Thymus (tissue), 11 donors: Measurements from ENCODE around the gene PIANP. TPM values are rescaled to one million over a fixed set of nuclear protein-coding genes. Genes with fewer than 3 reads are reported as not detected.
"Not testable (repeated sequence)": the region's sequence is repeated elsewhere in the genome, so short reads cannot be mapped to it uniquely, and the experiment has no call there.

ENCODE experiments used
- DNase-seq, 9 donors: peaks; one replicate each; pipeline ENCODE4 v3.0.0-alpha.2; 2013; ENCODE audit warnings: low spot score in 9 of 9, low read depth in 6 of 9, missing footprints in 1 of 9
- H3K27ac ChIP-seq, 2 donors: one replicate each; pipeline ENCODE4 v1.5.1; 2013; ENCODE audit warnings: control low read depth in 1 of 2, low read depth in 1 of 2, low read length in 1 of 2, mild to moderate bottlenecking in 1 of 2, moderate library complexity in 1 of 2
- H3K27me3 ChIP-seq, 2 donors: one replicate each; pipeline ENCODE4 v1.5.1; 2013; ENCODE audit warnings: low read length in 1 of 2; ENCODE audit not compliant: control insufficient read depth in 2 of 2, insufficient read depth in 1 of 2
- H3K36me3 ChIP-seq, 2 donors: one replicate each; pipeline ENCODE4 v1.5.1; 2013; ENCODE audit warnings: low read length in 1 of 2, mild to moderate bottlenecking in 1 of 2, moderate library complexity in 1 of 2; ENCODE audit not compliant: control insufficient read depth in 2 of 2, insufficient read depth in 2 of 2
- H3K4me1 ChIP-seq, 2 donors: one replicate each; pipeline ENCODE4 v1.5.1; 2013; ENCODE audit warnings: low read length in 2 of 2; ENCODE audit not compliant: control insufficient read depth in 2 of 2, insufficient read depth in 2 of 2
- H3K4me3 ChIP-seq, 2 donors: one replicate each; pipeline ENCODE4 v1.5.1; 2013; ENCODE audit warnings: low read length in 2 of 2, control low read depth in 1 of 2, mild to moderate bottlenecking in 1 of 2
- H3K9me3 ChIP-seq, 2 donors: one replicate each; pipeline ENCODE4 v1.5.1; 2013; ENCODE audit warnings: low read length in 1 of 2, mild to moderate bottlenecking in 1 of 2; ENCODE audit not compliant: control insufficient read depth in 2 of 2, insufficient read depth in 1 of 2
- WGBS: extraction: QIAGEN DNeasy Blood & Tissue Kit; methylation state at CpG from one replicate; pipeline ENCODE4 v1.1.7; 2013; 5-methylcytosine and 5-hydroxymethylcytosine counted together
- polyA plus RNA-seq: library from polyadenylated mRNA; stranded (reverse); fragments of 200-250 nt; gene quantifications from one replicate; pipeline ENCODE4 v1.2.3, GENCODE V29; 2013
- total RNA-seq: library from RNA; stranded (reverse); fragments of 120-200 nt; gene quantifications from one replicate; pipeline ENCODE4 v1.2.4, GENCODE V29; 2013
- donor health status: healthy.

PIANP gene
- total and polyA plus RNA-seq, 2 donors = 0.09 to 0.23 TPM

DNA sequence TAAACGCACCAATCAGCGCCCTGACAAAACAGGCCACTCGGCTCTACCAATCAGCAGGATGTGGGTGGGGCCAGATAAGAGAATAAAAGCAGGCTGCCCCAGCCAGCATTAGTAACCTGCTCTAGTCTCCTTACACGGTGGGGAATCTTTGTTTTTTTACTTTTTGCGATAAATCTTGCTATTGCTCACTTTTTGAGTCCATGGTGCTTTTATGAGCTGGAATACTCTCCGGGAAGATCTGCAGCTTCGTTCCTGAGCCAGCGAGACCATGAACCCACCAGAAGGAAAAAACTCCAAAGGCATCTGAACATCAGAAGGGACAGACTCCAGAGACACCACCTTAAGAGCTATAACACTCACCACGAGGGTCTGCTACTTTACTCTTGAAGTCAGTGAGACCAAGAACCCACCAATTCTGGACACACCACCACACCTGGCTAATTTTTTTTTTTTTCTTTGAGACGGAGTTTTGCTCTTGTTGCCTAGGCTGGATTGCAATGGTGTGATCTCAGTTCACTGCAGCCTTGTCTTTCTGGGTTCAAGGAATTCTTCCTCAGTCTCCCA is 16.3 kb upstream of the PIANP start:
- WGBS = 92% methylated on average over 8 of the region's 10 CpGs

DNA sequence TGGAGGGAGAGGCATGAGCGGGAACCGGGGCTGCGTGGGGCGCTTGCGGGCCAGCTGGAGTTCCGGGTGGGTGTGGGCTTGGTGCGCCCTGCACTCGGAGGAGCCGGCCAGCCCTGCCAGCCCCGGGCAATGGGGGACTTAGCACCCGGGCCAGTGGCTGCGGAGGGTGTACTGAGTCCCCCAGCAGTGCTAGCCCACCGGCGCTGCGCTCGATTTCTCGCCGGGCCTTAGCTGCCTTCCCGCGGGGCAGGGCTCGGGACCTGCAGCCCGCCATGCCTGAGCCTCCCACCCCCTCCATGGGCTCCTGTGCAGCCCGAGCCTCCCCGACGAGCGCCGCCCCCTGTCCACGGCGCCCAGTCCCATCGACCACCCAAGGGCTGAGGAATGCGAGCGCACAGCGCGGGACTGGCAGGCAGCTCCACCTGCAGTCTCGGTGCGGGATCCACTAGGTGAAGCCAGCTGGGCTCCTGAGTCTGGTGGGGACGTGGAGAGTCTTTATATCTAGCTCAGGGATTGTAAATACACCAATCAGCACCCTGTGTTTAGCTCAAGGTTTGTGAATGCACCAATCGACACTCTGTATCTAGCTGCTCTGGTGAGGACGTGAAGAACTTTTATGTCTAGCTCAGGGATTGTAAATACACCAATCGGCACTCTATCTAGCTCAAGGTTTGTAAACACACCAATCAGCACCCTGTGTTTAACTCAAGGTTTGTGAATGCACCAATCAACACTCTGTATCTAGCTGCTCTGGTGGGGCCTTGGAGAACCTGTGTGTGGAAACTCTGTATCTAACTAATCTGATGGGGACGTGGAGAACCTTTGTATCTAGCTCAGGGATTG is 15.6 kb upstream of the PIANP start:
- not testable (repeated sequence) for DNase-seq, H3K27me3 ChIP-seq, H3K4me1 ChIP-seq, H3K36me3 ChIP-seq, H3K4me3 ChIP-seq, H3K9me3 ChIP-seq, H3K27ac ChIP-seq
- 90% methylated on average over 25 of the region's 41 CpGs for WGBS

More for the DNA sequence above, 16.3 kb upstream of the PIANP start:
- Histone ChIP-seq H3K9me3 (no peaks in the 10 kb centered on the region), H3K27ac (no peak overlapping the region), H3K4me3 (no peak overlapping the region), H3K4me1 (no peaks in the 10 kb centered on the region), H3K36me3 (no peaks in the 10 kb centered on the region), H3K27me3 (peaks cover 0 to 2% of the 10 kb centered on the region in 2 donors)
- DNase-seq = no peak

DNA sequence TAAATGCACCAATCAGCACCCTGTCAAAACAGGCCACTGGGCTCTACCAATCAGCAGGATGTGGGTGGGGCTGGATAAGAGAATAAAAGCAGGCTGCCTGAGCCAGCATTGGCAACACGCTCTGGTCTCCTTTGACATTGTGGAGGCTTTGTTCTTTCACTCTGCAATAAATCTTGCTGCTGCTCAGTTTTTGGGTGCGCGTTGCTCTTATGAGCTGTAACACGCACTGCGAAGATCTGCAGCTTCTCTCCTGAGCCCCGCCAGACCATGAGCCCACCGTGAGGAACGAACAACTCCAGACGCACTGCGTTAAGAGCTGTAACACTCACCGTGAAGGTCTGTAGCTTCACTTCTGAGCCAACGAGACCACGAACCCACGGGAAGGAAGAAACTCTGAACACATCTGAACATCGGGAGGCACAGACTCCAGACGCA is 8.4 kb upstream of the PIANP start:
- no peak overlapping the region for H3K4me3 ChIP-seq
- H3K27me3 ChIP-seq = peaks cover 4 to 15% of the 10 kb centered on the region in 2 donors
- peaks cover 0 to 4% of the 10 kb centered on the region in 2 donors for H3K9me3 ChIP-seq
- 58% methylated on average over 16 of the region's 16 CpGs for WGBS
- peak in 1 of 9 donors; percentile 24 for DNase-seq
- no peaks in the 10 kb centered on the region for H3K36me3 ChIP-seq
- peak overlapping the region in 1 of 2 donors; percentile 18 for H3K27ac ChIP-seq
- no peaks in the 10 kb centered on the region for H3K4me1 ChIP-seq

DNA sequence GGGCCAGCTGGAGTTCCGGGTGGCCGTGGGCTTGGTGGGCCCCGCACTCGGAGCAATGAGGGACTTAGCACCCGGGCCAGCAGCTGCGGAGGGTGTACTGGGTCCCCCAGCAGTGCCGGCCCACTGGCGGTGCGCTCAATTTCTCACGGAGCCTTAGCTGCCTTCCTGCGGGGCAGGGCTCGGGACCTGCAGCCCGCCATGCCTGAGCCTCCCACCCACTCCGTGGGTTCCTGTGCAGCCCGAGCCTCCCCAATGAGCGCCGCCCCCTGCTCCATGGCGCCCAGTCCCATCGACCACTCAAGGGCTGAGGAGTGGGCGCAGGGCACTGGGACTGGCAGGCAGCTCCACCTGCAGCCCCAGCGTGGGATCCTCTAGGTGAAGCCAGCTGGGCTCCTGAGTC is 7.7 kb upstream of the PIANP start:
- not testable (repeated sequence) for H3K36me3 ChIP-seq, H3K27ac ChIP-seq, H3K4me1 ChIP-seq, H3K9me3 ChIP-seq, DNase-seq, H3K4me3 ChIP-seq
- 96% methylated on average over 21 of the region's 21 CpGs for WGBS
- peaks cover 5 to 22% of the 10 kb centered on the region in 2 donors for H3K27me3 ChIP-seq

DNA sequence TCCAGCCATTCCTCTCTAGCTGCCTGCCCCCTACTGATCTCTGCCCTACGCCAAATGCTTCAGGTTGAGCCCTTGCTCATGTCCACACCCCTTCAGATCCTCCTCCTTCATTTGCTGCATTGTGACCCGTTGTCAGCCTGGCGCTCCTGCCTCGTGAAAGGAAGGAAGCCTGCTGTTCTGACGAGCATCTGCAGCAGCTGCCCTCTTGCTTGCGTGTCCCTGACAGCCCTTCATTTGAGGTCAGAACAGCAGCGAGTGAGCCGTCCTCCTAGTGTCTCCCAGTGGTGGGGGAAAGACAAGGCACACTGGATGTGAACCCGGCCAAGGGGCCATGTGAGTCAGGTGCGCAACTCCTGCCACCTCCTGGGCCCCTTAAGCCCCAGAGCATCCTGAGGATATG is 3.0 kb upstream of the PIANP start:
- Histone ChIP-seq H3K27me3 (peaks cover 47 to 65% of the 10 kb centered on the region in 2 donors), H3K27ac (no peak overlapping the region), H3K4me3 (no peak overlapping the region), H3K9me3 (peaks cover 0 to 10% of the 10 kb centered on the region in 2 donors), H3K36me3 (no peaks in the 10 kb centered on the region), H3K4me1 (peaks cover 6 to 13% of the 10 kb centered on the region in 2 donors)
- no peak for DNase-seq
- WGBS = 13% methylated on average over 10 of the region's 10 CpGs

DNA sequence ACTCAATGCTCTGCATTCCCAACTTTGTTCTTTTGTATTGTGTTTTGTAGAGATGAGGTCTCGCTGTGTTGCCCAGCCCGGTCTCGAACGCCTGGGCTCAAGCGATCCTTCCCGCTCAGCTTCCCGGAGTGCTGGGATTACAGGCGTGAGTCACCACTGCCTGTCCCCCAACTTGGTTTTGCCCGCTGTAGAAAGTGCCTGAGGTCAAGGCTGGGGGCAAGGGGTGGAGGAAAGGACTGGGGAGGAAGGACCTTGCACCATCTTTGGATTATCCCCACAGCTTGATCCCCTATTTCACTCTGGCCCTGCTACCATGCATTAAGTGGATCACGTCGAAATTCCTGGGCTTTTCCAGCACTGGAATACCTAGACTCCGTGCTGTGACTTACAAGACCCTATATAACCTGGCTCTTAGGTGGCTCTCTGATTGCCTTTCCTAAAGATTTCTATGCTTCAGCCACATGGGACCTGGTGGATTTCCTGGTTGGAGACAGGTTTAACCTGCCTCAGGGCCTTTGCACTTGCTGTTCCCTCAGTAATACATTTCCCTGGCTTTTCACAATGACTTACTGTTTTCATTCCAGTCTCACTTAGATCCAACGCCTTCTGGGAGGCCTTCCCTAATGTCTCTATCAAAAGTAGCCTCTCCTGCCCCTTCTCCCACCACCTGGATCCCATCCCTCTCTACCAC is 608 bp upstream of the PIANP start:
- DNase-seq = no peak
- no peak overlapping the region for H3K27ac ChIP-seq
- peaks cover 6 to 20% of the 10 kb centered on the region in 2 donors for H3K4me1 ChIP-seq
- 37% methylated on average over 13 of the region's 13 CpGs for WGBS
- no peaks in the 10 kb centered on the region for H3K36me3 ChIP-seq
- H3K9me3 ChIP-seq = peaks cover 0 to 6% of the 10 kb centered on the region in 2 donors
- no peak overlapping the region for H3K4me3 ChIP-seq
- H3K27me3 ChIP-seq = peaks cover 54 to 89% of the 10 kb centered on the region in 2 donors

DNA sequence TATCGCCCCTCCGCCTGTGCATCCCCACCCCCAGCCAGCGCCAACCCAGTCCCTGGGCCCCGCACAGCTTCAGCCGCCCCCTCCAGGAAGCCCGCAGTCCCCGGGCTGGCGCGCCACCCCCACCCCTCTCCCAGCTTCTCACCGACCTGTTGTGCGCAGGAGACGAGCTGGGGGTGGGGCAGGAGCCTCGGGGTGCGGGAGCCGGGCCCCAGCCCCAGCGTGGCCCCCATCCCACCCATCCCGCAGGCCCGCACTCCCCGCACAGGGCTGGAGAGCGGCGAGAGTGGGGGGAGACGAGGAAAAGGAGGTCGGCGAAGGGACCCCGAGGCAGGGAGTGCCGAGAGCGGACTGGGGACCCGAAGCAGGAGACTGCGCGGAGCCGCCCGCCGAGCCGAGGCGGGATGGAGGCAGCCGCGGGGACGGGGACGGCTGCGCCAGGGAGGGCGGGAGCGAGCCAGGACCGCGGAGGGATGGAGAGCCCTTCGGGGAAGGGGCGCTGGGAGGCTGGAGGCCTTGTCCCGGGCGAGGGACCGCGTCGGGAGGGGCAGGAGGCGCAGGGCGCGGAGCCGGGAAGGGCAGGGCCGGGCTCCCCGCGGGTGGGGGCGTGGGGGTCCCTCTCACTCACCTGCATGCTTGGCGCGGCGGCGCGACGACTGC is 498 bp downstream of the PIANP start:
- no peaks in the 10 kb centered on the region for H3K36me3 ChIP-seq
- H3K9me3 ChIP-seq = peaks cover 0 to 6% of the 10 kb centered on the region in 2 donors
- DNase-seq = no peak
- H3K27ac ChIP-seq = no peak overlapping the region
- peak overlapping the region in 1 of 2 donors; percentile 51 for H3K4me3 ChIP-seq
- peaks cover 54 to 93% of the 10 kb centered on the region in 2 donors for H3K27me3 ChIP-seq
- H3K4me1 ChIP-seq = peaks cover 6 to 20% of the 10 kb centered on the region in 2 donors
- 2% methylated on average over 65 of the region's 65 CpGs for WGBS

DNA sequence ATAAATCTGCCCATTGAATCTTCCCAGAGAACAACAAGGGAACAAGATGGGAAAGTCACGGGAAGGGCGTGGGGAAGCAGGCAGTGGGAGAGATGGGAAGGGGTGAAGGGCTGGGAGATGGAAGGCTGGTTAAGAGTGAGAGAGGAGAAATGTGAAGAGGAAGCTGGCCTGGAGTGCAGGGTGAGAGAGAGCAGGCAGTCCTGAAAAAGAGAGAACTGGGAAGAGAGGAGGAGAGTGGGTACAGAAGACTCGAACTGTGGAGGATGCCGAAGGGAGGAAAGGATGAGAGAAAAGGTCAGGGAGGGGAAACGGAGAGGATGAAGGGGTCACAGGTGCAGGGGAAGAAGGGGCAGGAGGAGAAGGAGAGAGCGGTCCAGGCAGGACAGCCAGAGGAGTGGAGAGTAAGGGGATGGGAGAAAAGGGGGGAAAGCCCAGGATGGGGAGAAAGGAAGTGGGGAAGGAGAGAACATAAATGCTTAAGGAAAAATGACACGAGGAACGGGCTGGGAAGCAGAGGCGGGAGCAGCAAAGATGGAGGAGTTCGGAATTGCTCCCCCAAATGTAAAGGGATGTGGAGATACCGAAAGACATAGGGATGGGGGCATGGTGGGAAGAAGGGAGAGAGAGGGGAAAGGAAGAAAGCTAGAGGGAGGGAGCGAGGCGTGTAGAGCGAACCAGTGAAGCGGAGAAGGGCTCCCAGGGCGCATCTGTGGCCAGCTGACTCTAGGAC is 1.2 kb downstream of the PIANP start:
- Histone ChIP-seq H3K4me1 (peaks cover 6 to 20% of the 10 kb centered on the region in 2 donors), H3K36me3 (no peaks in the 10 kb centered on the region), H3K27me3 (peaks cover 52 to 92% of the 10 kb centered on the region in 2 donors), H3K4me3 (peak overlapping the region in 1 of 2 donors; percentile 51), H3K9me3 (peaks cover 0 to 6% of the 10 kb centered on the region in 2 donors), H3K27ac (no peak overlapping the region)
- WGBS = 31% methylated on average over 16 of the region's 16 CpGs
- no peak for DNase-seq
